HepG2 (cell line): ENCODE measurements around the gene ITCH. TPM values are rescaled to one million over a fixed set of nuclear protein-coding genes. Genes with fewer than 3 reads are reported as not detected.
A peak's percentile ranks its signal among the peaks of the same experiment; 100 is the strongest.

Experiments
- AGO2 ChIP-seq: fragments of 200-400 bp; formaldehyde crosslinking; optimal IDR thresholded peaks from 2 replicates; pipeline ENCODE3; 2017; ENCODE audit warnings: mild to moderate bottlenecking, low read depth, low read length, moderate library complexity
- CBFB ChIP-seq: sonication (generic); formaldehyde crosslinking; IDR thresholded peaks from 2 replicates; pipeline ENCODE4 v1.4.0; 2020; ENCODE audit warnings: missing genetic modification reagents
- GATA4 ChIP-seq: sonication (generic); IDR thresholded peaks from 2 replicates; pipeline ENCODE4 v1.6.1; 2016; ENCODE audit warnings: antibody characterized with exemption, low read depth, borderline replicate concordance
- HCFC1 ChIP-seq: fragments of 150-350 bp; IDR thresholded peaks from 2 replicates; pipeline ENCODE4 v1.6.1; 2014; ENCODE audit warnings: low read depth, low read length
- KLF13 ChIP-seq: sonication (generic); formaldehyde crosslinking; IDR thresholded peaks from 2 replicates; pipeline ENCODE4 v1.4.0; 2020; ENCODE audit warnings: mild to moderate bottlenecking, missing genetic modification reagents
- MBNL3 ChIP-seq: fragments of 250-450 bp; sonication (Bioruptor Pico); conservative IDR thresholded peaks from 2 replicates; pipeline ENCODE4 v1.8.0; 2022; ENCODE audit warnings: mild to moderate bottlenecking, inconsistent platforms
- NFYC ChIP-seq: IDR thresholded peaks from 2 replicates; pipeline ENCODE4 v1.6.1; 2016; ENCODE audit warnings: missing genetic modification reagents, missing compliant biosample characterization
- PRPF4 ChIP-seq: fragments of 200-400 bp; formaldehyde crosslinking; IDR thresholded peaks from 2 replicates; pipeline ENCODE4 v1.6.1; 2016; ENCODE audit warnings: low read length, low read depth; ENCODE audit not compliant: poor library complexity, severe bottlenecking
- RFXANK ChIP-seq: IDR thresholded peaks from 2 replicates; pipeline ENCODE4 v1.6.1; 2016
- THAP11 ChIP-seq: IDR thresholded peaks from 2 replicates; pipeline ENCODE4 v1.6.1; 2016; ENCODE audit warnings: missing biosample characterization, missing genetic modification reagents
- XRCC5 ChIP-seq: fragments of 200-400 bp; formaldehyde crosslinking; optimal IDR thresholded peaks from 2 replicates; pipeline ENCODE3; 2017; ENCODE audit warnings: mild to moderate bottlenecking, low read length
- ZBTB1 ChIP-seq: sonication (generic); formaldehyde crosslinking; IDR thresholded peaks from 2 replicates; pipeline ENCODE4 v1.4.0; 2020; ENCODE audit warnings: missing genetic modification reagents, borderline replicate concordance
- ZEB1 ChIP-seq: IDR thresholded peaks from 2 replicates; pipeline ENCODE4 v1.6.1; 2012; ENCODE audit warnings: mild to moderate bottlenecking, low read depth, inconsistent platforms; ENCODE audit not compliant: insufficient replicate concordance
- ZFY ChIP-seq: sonication (generic); formaldehyde crosslinking; IDR thresholded peaks from 2 replicates; pipeline ENCODE4 v1.4.0; 2020; ENCODE audit warnings: missing genetic modification reagents
- ZNF350 ChIP-seq: sonication (generic); formaldehyde crosslinking; IDR thresholded peaks from 2 replicates; pipeline ENCODE4 v1.4.0; 2020; ENCODE audit warnings: mild to moderate bottlenecking, low read depth, missing genetic modification reagents, borderline replicate concordance
- ZNF451 ChIP-seq: sonication (generic); formaldehyde crosslinking; IDR thresholded peaks from 2 replicates; pipeline ENCODE4 v1.5.0; 2020; ENCODE audit warnings: mild to moderate bottlenecking, missing genetic modification reagents
- ZNF556 ChIP-seq: sonication (generic); formaldehyde crosslinking; IDR thresholded peaks from 2 replicates; pipeline ENCODE4 v1.4.0; 2020; ENCODE audit warnings: mild to moderate bottlenecking, missing genetic modification reagents, borderline replicate concordance
- ZNF703 ChIP-seq: sonication (generic); formaldehyde crosslinking; IDR thresholded peaks from 2 replicates; pipeline ENCODE4 v1.5.1; 2020; ENCODE audit warnings: missing genetic modification reagents, mild to moderate bottlenecking, moderate library complexity, borderline replicate concordance
- ZNF720 ChIP-seq: sonication (generic); formaldehyde crosslinking; IDR thresholded peaks from 2 replicates; pipeline ENCODE4 v1.4.0; 2020; ENCODE audit warnings: missing genetic modification reagents
- polyA plus RNA-seq, 8 experiments: library from polyadenylated mRNA; depleted of rRNA in 3 of 8; stranded (reverse) in 7 of 8; unstranded in 1 of 8; fragments of >200 nt; fragmentation: Illumina TruSeq in 4 of 8; extraction: Trizol in 4 of 8; gene quantifications; 2 replicates each; pipeline versions ENCODE4 v1.2.1 to v1.2.3, GENCODE V29; 2011 to 2016; ENCODE audit warnings: low read depth in 4 of 8, missing spikeins in 1 of 8, mixed read lengths in 1 of 8; ENCODE audit not compliant: insufficient read depth in 1 of 8
- total RNA-seq, 5 experiments: library from RNA; depleted of rRNA; stranded (reverse); fragments of >200 nt; fragmentation: Illumina TruSeq; extraction: Trizol; gene quantifications; 2 replicates each; pipeline ENCODE4 v1.2.3, GENCODE V29; 2016; ENCODE audit warnings: low read depth in 1 of 5
- TF ChIP-seq, protein P1 (sequence below): sonication (generic); formaldehyde crosslinking; IDR thresholded peaks from 2 replicates; pipeline ENCODE4 v1.9.0; 2022; ENCODE audit warnings: missing genetic modification reagents, mild to moderate bottlenecking, borderline replicate concordance
- TF ChIP-seq, protein P2 (sequence below): sonication (generic); formaldehyde crosslinking; IDR thresholded peaks from 2 replicates; pipeline ENCODE4 v1.4.0; 2020; ENCODE audit warnings: missing genetic modification reagents, borderline replicate concordance

Gene ITCH
- total and polyA plus RNA-seq, 2 of the 13 experiments (the other 11 are each of a cell fraction or from before 2014, with no cell fraction given) = 20.5 to 112 TPM

DNA sequence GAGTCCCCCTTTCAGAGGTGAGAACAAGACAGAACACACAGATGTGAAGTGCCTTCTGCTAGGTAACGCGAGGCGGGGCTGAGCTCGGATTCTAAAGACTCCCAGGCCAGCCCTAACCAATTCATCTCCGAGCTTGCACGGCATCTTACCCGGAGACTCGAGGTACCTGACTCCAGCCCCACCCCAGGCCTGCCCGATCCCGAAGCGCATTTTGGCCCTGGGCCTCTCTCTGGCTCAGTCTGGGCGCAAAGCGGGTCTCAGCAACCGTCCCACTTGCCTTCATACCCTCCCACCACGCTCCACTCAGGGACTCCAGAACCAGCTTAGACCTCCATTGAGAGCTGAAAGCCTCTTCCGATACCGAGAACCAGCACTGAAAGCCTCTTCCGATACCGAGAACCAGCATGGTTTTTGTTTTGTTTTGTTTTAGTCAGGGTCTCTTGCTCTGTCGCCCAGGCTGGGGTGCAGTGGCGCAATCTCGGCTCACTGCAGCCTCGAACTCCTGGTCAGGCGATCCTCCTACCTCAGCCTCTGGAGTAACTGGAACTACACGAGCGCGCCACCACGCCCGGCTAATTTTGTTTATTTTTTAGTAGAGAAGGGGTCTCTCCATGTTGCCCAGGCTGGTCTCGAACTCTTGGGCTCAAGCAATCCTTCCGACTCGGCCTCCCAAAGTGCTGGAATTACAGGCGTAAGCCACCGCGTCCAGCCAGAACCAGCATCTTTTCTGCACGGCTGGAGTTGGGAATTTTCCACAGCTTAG, 152.6 kb downstream of the ITCH start (continued):
- TF ChIP-seq, protein P1, sequence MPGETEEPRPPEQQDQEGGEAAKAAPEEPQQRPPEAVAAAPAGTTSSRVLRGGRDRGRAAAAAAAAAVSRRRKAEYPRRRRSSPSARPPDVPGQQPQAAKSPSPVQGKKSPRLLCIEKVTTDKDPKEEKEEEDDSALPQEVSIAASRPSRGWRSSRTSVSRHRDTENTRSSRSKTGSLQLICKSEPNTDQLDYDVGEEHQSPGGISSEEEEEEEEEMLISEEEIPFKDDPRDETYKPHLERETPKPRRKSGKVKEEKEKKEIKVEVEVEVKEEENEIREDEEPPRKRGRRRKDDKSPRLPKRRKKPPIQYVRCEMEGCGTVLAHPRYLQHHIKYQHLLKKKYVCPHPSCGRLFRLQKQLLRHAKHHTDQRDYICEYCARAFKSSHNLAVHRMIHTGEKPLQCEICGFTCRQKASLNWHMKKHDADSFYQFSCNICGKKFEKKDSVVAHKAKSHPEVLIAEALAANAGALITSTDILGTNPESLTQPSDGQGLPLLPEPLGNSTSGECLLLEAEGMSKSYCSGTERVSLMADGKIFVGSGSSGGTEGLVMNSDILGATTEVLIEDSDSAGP = peak; percentile 26; the same call in 1 of the 2 replicates
- TF ChIP-seq NFYC (CRISPR knock-in tag) (no peak), ZNF703 (no peak), THAP11 (CRISPR knock-in tag) (peak; percentile 69; the same call in 1 of the 2 replicates), XRCC5 (peak; percentile 89), PRPF4 (no peak), ZNF350 (CRISPR knock-in tag) (no peak; the same call in 1 of the 2 replicates), ZBTB1 (CRISPR knock-in tag) (no peak), KLF13 (CRISPR knock-in tag) (no peak), MBNL3 (CRISPR knock-in tag) (no peak), GATA4 (no peak), RFXANK (no peak), ZEB1 (no peak), ZNF556 (CRISPR knock-in tag) (0 out of 2 replicates have a peak, but pooled peaks have one; percentile 35), HCFC1 (no peak), CBFB (CRISPR knock-in tag) (peak; percentile 2; the same call in 1 of the 2 replicates), ZFY (no peak), ZNF451 (CRISPR knock-in tag) (no peak), ZNF720 (CRISPR knock-in tag) (no peak), AGO2 (no peak)
- TF ChIP-seq, protein P2, sequence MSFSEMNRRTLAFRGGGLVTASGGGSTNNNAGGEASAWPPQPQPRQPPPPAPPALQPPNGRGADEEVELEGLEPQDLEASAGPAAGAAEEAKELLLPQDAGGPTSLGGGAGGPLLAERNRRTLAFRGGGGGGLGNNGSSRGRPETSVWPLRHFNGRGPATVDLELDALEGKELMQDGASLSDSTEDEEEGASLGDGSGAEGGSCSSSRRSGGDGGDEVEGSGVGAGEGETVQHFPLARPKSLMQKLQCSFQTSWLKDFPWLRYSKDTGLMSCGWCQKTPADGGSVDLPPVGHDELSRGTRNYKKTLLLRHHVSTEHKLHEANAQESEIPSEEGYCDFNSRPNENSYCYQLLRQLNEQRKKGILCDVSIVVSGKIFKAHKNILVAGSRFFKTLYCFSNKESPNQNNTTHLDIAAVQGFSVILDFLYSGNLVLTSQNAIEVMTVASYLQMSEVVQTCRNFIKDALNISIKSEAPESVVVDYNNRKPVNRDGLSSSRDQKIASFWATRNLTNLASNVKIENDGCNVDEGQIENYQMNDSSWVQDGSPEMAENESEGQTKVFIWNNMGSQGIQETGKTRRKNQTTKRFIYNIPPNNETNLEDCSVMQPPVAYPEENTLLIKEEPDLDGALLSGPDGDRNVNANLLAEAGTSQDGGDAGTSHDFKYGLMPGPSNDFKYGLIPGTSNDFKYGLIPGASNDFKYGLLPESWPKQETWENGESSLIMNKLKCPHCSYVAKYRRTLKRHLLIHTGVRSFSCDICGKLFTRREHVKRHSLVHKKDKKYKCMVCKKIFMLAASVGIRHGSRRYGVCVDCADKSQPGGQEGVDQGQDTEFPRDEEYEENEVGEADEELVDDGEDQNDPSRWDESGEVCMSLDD (CRISPR knock-in tag) = no peak; the same call in 1 of the 2 replicates
